IPS-15b (cell line): ENCODE results near the gene ARF1.

Experiments used
- H3K27me3 ChIP-seq: one replicate; pipeline ENCODE4 v1.6.1; 2013; ENCODE audit warnings: low read length; ENCODE audit not compliant: control insufficient read depth, insufficient read depth
- H3K36me3 ChIP-seq: one replicate; pipeline ENCODE4 v1.6.1; 2013; ENCODE audit warnings: low read length; ENCODE audit not compliant: control insufficient read depth, insufficient read depth
- H3K4me1 ChIP-seq: one replicate; pipeline ENCODE4 v1.6.1; 2013; ENCODE audit warnings: mild to moderate bottlenecking, low read length; ENCODE audit not compliant: control insufficient read depth, insufficient read depth
- H3K4me3 ChIP-seq: one replicate; pipeline ENCODE4 v1.5.1; 2013; ENCODE audit warnings: low read depth, low read length
- H3K9ac ChIP-seq: one replicate; pipeline ENCODE4 v1.6.1; 2013; ENCODE audit warnings: low read depth, mild to moderate bottlenecking, low read length
- H3K9me3 ChIP-seq: one replicate; pipeline ENCODE4 v1.6.1; 2013; ENCODE audit warnings: mild to moderate bottlenecking, low read length; ENCODE audit not compliant: control insufficient read depth, insufficient read depth

ARF1 gene

DNA sequence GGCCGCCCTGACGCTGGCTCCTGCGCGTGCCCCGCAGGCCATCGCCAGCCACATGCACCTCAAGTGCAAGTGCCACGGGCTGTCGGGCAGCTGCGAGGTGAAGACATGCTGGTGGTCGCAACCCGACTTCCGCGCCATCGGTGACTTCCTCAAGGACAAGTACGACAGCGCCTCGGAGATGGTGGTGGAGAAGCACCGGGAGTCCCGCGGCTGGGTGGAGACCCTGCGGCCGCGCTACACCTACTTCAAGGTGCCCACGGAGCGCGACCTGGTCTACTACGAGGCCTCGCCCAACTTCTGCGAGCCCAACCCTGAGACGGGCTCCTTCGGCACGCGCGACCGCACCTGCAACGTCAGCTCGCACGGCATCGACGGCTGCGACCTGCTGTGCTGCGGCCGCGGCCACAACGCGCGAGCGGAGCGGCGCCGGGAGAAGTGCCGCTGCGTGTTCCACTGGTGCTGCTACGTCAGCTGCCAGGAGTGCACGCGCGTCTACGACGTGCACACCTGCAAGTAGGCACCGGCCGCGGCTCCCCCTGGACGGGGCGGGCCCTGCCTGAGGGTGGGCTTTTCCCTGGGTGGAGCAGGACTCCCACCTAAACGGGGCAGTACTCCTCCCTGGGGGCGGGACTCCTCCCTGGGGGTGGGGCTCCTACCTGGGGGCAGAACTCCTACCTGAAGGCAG is 23.4 kb upstream of the ARF1 start:
- Histone ChIP-seq H3K4me3 (peak overlapping the region; percentile 39), H3K27me3 (peaks cover 55% of the 10 kb centered on the region), H3K4me1 (no peaks in the 10 kb centered on the region)

DNA sequence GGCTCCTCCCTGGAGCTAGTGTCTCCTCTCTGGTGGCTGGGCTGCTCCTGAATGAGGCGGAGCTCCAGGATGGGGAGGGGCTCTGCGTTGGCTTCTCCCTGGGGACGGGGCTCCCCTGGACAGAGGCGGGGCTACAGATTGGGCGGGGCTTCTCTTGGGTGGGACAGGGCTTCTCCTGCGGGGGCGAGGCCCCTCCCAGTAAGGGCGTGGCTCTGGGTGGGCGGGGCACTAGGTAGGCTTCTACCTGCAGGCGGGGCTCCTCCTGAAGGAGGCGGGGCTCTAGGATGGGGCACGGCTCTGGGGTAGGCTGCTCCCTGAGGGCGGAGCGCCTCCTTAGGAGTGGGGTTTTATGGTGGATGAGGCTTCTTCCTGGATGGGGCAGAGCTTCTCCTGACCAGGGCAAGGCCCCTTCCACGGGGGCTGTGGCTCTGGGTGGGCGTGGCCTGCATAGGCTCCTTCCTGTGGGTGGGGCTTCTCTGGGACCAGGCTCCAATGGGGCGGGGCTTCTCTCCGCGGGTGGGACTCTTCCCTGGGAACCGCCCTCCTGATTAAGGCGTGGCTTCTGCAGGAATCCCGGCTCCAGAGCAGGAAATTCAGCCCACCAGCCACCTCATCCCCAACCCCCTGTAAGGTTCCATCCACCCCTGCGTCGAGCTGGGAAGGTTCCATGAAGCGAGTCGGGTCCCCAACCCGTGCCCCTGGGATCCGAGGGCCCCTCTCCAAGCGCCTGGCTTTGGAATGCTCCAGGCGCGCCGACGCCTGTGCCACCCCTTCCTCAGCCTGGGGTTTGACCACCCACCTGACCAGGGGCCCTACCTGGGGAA is 22.7 kb upstream of the ARF1 start:
- Histone ChIP-seq H3K4me1 (no peaks in the 10 kb centered on the region), H3K4me3 (peak overlapping the region; percentile 54), H3K9ac (no peak overlapping the region), H3K36me3 (no peaks in the 10 kb centered on the region), H3K9me3 (no peaks in the 10 kb centered on the region), H3K27me3 (peaks cover 55% of the 10 kb centered on the region)

More for the DNA sequence above, 23.4 kb upstream of the ARF1 start:
- Histone ChIP-seq H3K9me3 (no peaks in the 10 kb centered on the region), H3K9ac (no peak overlapping the region), H3K36me3 (no peaks in the 10 kb centered on the region)

DNA sequence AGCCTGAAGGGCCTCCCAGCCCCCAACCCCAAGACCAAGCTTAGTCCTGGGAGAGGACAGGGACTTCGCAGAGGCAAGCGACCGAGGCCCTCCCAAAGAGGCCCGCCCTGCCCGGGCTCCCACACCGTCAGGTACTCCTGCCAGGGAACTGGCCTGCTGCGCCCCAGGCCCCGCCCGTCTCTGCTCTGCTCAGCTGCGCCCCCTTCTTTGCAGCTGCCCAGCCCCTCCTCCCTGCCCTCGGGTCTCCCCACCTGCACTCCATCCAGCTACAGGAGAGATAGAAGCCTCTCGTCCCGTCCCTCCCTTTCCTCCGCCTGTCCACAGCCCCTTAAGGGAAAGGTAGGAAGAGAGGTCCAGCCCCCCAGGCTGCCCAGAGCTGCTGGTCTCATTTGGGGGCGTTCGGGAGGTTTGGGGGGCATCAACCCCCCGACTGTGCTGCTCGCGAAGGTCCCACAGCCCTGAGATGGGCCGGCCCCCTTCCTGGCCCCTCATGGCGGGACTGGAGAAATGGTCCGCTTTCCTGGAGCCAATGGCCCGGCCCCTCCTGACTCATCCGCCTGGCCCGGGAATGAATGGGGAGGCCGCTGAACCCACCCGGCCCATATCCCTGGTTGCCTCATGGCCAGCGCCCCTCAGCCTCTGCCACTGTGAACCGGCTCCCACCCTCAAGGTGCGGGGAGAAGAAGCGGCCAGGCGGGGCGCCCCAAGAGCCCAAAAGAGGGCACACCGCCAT is 21.9 kb upstream of the ARF1 start:
- Histone ChIP-seq H3K9me3 (no peaks in the 10 kb centered on the region), H3K4me3 (peak overlapping the region; percentile 54), H3K36me3 (no peaks in the 10 kb centered on the region), H3K27me3 (peaks cover 60% of the 10 kb centered on the region), H3K9ac (no peak overlapping the region), H3K4me1 (no peaks in the 10 kb centered on the region)

- Histone ChIP-seq H3K4me3 (no peak overlapping the region), H3K27me3 (peaks cover 59% of the 10 kb centered on the region), H3K36me3 (no peaks in the 10 kb centered on the region), H3K9me3 (no peaks in the 10 kb centered on the region), H3K9ac (no peak overlapping the region), H3K4me1 (no peaks in the 10 kb centered on the region)
These were observed 21.0 kb upstream of the ARF1 start for GRCh38 chr1:228061411-228062084.

GRCh38 chr1:228062085-228062791 is 20.3 kb upstream of the ARF1 start:
- peaks cover 59% of the 10 kb centered on the region for H3K27me3 ChIP-seq
- H3K4me1 ChIP-seq: no peaks in the 10 kb centered on the region
- H3K4me3 ChIP-seq: no peak overlapping the region
- no peak overlapping the region for H3K9ac ChIP-seq
- no peaks in the 10 kb centered on the region for H3K36me3 ChIP-seq
- H3K9me3 ChIP-seq: no peaks in the 10 kb centered on the region

GRCh38 chr1:228062812-228063211 is 19.7 kb upstream of the ARF1 start:
- Histone ChIP-seq H3K9me3 (no peaks in the 10 kb centered on the region), H3K4me1 (no peaks in the 10 kb centered on the region), H3K4me3 (no peak overlapping the region), H3K36me3 (no peaks in the 10 kb centered on the region), H3K9ac (no peak overlapping the region), H3K27me3 (peaks cover 59% of the 10 kb centered on the region)

- H3K4me3 ChIP-seq: no peak overlapping the region
- H3K27me3 ChIP-seq: peaks cover 59% of the 10 kb centered on the region
- no peaks in the 10 kb centered on the region for H3K4me1 ChIP-seq
- H3K36me3 ChIP-seq: no peaks in the 10 kb centered on the region
- H3K9me3 ChIP-seq: no peaks in the 10 kb centered on the region
- H3K9ac ChIP-seq: no peak overlapping the region
These were observed 19.0 kb upstream of the ARF1 start for GRCh38 chr1:228063251-228064191.

DNA sequence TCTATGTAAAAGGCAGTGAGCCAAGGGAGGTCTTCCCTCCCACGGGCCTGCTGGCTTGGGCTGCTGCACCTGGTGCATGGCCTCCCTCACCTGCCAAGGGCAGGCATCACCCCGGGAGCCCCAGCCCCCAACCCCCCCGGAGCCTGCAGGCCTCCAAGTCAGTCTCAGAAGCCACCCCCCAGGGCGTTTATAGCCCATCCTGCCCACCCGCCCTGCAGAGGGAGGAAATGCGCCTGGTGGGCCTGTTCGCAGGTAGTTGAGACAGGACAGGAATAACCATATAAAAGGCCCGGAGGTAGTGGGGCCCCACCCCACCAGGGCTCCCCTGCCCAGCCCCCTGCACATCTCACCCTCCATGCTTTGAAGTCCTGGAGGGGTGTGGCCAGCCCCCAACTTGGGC is 18.2 kb upstream of the ARF1 start:
- H3K27me3 ChIP-seq: peaks cover 59% of the 10 kb centered on the region
- H3K4me3 ChIP-seq: no peak overlapping the region

GRCh38 chr1:228064741-228065542 is 17.6 kb upstream of the ARF1 start:
- Histone ChIP-seq H3K9ac (no peak overlapping the region), H3K9me3 (no peaks in the 10 kb centered on the region), H3K27me3 (peaks cover 64% of the 10 kb centered on the region), H3K4me1 (no peaks in the 10 kb centered on the region), H3K36me3 (no peaks in the 10 kb centered on the region), H3K4me3 (no peak overlapping the region)

More for the DNA sequence above, 18.2 kb upstream of the ARF1 start:
- no peaks in the 10 kb centered on the region for H3K36me3 ChIP-seq
- no peak overlapping the region for H3K9ac ChIP-seq
- H3K9me3 ChIP-seq: no peaks in the 10 kb centered on the region
- no peaks in the 10 kb centered on the region for H3K4me1 ChIP-seq
